NCI-H1694 (cell line): ENCODE measurements around the gene ZNF385C.
A peak's percentile ranks its signal among the peaks of the same experiment; 100 is the strongest.

Experiments
- DNase-seq: peaks from one replicate; lab custom pipeline; 2025; lab: John Stamatoyannopoulos, UW

The ZNF385C gene

DNA sequence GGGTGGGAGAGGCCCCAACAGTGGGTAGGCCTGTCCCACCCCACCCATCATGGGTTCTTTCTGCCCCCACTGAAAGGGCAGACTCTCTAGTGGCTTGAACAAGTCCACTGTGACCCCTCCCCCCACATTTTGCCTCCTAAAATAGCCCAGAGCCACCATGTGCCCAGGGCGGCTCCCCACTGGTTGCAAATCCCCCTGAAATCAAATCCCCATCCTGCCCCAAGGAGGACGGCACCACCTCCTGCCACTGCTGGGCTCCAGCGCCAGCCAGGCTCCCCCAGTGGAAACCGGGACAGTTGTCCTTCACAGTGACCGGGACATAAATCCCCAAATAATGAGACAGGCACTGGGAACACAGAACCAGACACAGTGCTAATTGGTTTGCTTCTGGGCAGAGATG lies 20.5 kb downstream of the ZNF385C start:
- no peak for DNase-seq

DNA sequence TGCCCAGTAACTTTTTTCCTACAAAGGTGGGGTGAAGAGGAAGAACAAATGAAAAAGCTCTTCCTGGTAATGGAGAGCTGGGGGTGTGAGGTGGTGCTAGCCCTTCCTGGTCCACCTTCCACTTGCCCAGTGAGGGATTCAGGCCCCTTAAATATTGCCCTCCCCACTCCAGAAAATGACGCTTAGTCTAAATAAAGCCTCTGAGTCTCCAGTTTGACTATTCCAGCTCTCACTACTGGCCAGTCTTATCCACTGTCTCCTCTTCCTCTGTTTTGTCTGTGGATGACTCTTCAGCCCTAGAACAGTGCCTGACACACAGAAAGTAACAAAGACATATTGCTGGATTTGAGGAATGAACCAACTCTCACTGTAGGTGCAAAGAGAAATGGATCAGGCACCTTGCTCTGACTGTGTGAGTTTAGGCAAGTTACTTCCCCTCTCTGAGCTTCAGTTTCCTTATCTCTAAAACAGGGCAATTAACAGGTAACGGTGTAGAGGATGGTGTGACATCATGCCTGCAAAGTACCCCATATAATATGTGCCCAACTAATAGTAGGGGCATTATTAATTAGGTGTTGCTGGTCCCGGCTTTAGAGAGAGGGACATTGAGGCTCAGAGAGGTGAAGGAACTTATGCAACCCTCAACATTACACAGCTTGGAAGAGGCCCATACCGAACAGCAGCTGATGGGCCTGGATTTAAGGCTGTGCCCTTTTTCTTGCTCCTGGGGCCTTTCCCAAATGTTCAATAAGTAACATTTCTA lies 21.3 kb downstream of the ZNF385C start:
- DNase-seq = no peak

DNA sequence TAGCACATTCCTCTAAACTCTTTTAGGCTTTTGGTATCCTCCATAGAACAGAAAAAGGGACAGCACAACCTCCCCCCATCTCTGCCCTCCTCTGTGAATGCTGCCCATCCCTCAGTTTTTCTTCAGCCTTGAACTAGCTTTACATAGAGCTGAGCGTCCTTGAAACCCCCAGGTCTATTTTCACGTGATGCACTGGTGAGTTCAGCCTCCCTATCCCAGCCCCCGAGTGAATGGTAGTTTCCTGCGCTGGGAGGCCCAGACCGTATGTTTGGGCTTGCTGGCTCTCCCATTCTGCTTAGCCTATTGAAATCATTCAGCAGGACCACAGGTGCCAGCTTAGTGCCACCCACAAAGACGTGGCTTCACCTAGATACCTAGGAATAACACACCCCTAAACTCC lies 22.5 kb downstream of the ZNF385C start:
- no peak for DNase-seq

DNA sequence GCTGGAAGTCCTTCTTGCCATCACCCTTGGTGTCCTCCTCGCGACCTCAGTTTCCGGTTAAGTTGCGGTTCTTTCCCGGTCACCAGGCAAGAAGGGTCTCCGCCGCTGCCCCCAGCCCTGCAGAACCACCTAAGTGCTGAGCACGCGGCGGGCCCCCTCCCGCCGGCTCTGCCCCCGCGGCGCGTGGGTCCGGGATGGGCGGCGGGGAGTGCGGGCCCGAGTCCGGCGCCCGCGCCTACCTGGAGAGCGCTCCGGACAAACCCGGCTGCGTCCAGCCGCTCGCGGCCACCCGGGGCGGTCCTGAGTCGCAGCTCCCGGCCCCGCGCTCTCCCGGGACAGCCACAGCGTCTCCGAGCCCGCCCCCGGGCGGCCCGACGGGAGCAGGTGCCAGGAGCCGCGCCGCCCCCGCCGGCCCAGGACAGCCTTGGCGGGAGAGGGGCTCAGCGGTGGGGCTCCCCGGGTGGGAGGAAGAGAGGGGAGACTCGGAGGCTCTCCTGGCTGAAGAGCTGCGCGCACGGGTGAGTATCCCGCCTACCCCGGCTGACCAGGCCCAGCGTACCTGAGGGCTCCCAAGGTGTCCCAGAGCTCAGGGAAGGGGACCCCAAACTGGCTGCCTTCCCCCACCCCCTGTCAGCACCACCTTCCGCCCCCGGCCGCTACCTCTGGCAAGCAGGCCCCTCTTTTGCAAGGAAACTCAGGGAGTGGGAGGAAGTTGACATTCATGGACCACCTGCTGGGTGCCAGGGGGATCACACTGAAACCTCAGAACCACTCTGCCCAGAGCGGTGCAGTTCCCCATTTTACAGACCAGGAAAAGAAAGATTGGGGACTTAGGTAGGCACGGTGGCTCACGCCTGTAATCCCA lies 25.7 kb downstream of the ZNF385C start:
- DNase-seq = no peak

DNA sequence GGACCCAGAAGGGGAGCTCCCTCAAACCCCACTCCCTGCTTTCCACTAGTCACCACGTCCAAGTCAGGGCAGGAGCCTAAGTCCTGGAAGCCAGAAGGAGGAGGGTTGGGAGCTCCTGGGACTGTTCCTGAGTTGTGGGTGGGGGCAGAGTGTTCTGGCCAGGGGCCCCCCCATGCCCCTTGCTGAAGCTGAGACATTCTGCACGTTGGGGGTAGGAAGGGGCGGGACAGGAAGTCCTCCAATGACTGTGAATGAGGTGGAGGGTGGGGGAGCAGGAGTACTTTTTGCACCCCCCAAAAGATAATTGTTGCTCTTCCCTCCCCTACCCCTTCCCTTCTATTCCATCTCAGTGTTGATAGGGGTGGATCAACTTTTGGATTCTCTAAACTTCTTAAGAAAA lies 26.5 kb downstream of the ZNF385C start:
- DNase-seq = no peak

DNA sequence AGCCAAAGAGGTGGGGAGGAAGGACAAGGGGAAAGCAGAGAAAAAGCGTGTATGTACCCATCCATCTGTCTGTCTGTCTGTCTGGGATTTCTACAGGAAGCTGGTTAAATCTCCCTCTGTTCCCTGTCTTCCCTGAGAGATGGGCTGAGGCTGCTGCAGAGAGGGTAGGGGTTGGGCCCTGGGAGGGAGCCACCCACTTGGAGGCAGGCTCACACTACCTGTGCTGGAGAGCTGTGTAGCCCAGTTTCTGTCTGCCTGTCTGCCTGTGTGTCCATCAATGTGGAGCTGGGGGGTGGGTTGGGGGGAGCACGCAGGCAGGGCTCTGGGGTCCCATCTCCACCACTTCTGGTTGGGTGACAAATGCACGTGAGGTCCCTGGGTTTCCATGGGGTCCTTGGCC lies 29.3 kb downstream of the ZNF385C start:
- DNase-seq = no peak

DNA sequence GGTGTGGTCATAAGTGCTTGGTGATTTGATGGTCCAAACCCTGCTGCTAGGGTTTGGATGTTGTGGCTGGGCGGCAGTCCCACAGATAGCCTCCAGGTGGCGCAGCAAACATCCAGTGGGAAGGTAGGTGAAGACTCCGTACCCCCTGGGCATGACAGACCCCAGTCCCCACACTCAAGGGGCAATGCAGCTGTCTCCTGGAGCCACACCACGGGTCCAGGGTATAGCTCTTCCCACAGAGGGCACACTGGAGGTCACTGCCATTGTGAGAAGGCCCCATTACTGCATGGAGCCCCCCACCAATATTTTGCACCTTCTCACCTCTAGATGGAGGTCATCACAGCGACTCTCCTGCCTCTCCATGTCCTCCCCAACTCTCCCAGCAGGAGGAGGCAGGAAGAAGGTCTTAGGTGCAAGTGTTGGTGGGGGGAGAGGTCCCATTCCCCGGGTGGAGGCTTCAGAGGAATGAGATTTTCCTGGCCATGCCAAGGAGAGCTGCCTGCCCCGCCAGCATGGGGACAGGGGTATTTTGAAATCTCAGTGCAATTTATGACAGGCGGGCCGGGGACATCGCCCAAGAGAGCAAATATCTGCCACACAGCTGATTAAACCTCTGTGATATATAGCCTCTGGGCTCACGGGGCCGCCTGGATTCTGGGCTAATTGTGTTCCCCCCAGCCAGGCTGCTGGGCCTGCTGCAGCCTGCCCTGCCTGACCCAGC lies 30.7 kb downstream of the ZNF385C start:
- peak; percentile 68 for DNase-seq

DNA sequence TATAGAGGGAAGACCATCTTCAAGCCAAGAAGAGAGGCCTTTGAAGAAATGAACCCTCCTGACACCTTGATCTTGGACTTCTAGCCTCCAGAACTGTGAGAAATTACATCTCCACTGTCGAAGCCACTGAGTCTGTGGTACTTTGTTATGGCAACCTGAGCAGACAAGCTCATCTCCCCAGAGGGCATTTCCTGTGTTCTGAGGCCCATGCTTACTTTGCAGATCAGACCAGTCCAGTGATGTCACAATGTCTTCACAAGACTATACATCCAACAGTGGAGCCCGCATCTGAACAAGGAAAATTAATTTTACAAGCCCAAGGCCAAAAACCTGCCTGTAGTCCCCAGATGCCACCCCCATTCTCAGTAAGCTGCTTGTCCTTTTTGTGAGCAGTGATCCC lies 33.1 kb downstream of the ZNF385C start:
- no peak for DNase-seq

DNA sequence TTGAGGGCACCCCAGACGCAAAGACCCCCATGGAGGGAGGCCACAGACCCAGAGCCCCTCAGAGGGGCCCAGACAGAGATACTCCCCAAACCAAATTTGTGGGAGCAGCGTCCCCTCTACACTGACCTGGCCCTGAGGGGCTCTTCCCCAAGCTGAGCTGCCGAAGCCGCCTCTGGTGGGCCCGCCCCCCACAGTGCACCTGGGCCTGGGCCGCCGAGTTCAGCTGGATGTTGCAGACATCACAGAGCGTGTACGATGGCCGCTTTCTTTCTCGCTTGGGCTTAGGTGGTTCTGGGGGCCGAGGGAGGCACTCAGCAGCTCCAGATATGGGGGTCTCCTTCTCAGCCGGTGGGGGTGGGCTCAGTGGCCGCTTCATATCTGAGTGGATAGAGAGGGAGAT lies 35.6 kb downstream of the ZNF385C start:
- DNase-seq = no peak

DNA sequence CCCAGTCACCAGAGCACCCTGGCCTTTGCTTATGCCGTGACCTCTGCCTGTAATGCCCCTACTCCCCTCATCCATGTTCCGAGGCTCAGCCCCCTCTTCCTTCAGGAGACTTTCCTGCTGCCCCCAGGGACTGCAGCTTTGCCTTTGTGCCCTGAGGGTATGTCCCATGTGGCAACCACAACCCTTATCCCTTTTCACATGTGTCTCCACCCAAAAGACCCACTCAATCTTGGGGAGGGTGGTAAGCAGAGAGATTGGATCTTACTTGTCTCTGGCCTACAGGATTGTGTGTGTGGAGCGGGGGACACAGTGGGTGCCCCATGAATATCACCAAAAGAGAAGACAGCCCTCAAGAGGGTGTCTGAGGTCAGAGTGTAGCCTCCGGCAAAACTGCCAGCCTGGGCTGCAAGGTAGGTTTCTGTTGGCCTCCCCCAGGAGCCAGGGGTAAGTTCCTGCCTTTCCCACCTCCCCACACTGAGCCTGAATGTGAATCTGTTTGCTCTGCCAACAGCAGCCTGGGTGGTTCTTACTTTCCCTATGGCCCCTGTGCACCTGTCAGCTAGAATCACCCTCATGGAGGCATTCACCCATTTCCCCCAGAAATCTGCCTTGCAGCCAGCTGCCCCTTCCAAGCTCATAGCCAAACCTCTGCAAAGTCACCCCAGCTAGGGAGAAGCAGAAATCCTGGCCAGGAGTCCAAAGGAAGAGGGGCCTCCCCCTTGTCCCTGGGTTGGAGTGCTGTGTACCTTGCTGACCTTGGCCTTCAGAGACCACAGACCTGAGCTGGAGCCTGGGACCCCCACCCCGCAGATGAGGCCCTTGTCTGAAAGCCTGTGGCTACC lies 36.4 kb downstream of the ZNF385C start:
- DNase-seq = peak; percentile 40

DNA sequence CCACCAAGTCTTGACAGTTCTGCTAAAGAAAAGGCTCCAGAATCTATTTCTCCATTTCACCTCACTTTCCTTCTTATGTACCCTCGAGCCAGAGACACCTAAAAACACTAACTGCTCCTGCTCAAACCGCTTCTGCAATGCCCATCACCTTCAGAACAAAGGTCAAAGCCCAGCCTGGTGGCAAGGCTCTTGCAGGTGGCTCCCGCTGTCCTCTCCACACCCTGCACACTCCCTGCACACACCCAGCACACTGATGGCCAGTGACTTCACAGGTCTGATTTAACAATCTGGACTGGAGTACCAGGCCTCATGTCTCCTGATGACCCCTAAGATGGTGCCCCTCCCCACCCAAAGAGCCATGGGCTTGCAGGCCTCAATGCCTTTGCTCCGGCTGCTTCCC lies 38.0 kb downstream of the ZNF385C start:
- no peak for DNase-seq

DNA sequence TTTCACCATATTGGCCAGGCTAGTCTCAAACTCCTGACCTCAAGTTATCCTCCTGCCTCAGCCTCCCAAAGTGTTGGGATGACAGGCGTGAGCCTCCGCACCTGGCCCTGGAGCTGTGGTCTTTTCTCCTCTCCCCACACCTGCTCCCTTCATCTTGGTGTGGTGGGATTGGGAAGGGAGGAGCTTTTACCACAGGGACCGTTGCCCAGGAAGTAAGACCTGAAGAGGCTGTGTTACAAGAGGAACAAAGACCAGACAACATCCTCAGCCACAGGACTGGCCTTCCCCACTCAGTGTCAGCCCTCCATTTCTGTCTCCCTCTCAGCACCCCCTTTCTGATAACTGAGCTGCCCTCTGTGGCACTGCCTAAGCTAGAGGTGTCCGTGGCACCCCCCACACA lies 38.5 kb downstream of the ZNF385C start:
- no peak for DNase-seq

DNA sequence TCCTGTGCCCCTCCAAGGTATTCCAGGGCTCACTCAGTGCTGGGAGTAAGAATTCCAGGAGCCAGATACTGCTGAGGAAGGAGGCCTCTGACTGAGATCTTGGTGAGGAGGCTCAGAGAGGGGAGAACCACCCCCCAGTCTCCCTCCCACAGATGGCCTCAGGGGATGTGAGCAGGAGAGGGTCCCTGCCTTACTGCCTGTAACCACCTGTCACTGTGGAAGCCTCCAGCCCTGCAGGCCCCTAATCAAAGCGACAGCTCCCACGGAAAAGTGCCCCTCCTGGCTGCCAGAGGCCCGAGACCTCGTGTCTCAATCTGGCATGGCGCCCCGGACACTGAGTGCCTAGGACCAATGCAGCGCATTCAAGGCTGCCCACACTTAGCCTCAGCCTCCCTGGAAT lies 40.2 kb downstream of the ZNF385C start:
- DNase-seq = no peak

DNA sequence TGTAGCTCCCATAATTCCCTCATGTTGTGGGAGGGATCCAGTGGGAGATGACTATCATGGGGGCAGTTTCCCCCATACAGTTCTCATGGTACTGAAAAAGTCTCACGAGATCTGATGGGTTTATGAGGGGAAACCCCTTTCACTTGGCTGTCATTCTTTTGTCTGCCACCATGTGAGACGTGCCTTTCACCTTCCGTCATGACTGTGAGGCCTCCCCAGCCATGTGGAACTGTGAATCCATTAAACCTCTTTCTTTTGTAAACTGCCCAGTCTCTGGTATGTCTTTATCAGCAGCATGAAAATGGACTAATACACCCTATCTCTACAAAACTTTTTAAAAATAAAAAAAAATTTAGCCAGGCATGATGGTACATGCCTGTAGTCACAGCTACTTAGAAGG lies 41.6 kb downstream of the ZNF385C start:
- no peak for DNase-seq

DNA sequence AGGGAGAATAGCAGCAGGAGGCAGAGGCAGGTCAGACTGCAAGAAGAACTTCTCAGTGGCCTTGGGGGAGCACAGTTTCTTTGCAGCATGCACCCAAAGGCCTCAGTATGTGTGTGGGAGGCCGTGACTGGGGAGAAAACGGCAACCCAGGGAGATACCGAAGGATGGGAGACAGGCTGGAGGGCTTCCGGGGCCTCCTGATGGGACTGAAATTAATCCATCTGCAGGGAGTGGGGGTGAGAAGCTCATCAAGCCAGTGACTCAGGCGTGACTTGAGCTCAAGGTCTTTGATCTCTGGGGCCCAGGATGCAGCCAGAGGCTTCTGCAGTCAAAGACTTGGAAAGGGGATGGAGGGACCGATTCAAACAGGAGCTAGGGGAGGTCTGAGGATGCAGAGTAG lies 42.8 kb downstream of the ZNF385C start:
- no peak for DNase-seq

DNA sequence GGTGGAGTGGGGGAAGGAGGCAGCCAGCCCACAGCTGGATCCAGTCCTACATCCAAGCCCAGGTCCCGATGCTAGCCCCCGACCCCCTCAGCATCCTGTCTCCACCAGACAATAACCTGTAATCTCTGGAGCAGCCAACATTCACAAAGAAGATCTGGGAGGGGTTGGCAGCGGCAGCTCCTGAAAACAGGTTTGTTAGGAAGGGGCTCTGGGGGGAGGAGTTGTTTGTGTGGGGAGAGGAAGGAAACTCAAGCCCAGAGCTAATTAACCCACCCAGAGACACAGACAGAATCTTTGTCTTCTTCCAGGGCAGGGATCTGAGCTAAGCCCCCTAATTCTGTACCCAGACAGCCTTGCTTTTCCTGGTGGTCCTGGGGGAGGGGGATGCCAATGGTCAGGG lies 43.2 kb downstream of the ZNF385C start:
- DNase-seq = no peak

DNA sequence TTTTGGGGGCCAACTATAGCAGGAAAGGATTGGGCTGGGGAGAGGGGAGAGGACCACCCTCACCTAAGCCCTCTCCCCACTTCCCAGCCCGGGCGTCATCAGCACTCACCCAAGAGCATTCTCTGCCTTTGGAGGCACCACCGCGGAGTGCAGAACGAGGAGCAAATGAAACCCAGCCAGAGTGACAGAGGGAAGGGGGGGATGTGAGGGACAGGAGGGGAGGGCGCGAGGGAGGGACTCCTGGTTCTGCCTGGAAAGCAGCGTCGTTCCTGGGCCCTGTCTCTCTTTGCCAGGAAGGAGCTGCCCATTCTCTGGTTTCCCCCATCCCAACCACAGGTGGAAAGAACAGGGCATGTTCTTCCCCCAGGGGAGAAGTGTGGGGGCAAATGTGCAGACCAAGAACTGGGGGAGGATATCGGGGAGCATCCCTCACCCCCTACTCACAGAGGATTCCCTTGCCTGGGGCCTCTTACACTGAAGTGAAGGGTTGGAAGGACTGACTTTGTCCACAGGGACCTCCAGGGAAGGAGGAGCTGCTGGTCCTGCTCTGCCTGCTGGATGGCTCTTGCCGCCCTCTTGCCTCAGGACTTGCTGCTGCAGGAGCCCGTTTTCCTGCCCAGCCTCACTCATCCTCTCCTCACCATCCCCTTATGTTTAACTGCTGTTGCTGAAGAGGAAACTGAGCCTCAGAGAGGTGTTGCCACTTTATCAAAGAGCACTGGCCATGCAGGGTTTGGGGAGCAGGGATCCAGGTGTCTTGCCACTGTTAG lies 44.4 kb downstream of the ZNF385C start:
- DNase-seq = no peak

DNA sequence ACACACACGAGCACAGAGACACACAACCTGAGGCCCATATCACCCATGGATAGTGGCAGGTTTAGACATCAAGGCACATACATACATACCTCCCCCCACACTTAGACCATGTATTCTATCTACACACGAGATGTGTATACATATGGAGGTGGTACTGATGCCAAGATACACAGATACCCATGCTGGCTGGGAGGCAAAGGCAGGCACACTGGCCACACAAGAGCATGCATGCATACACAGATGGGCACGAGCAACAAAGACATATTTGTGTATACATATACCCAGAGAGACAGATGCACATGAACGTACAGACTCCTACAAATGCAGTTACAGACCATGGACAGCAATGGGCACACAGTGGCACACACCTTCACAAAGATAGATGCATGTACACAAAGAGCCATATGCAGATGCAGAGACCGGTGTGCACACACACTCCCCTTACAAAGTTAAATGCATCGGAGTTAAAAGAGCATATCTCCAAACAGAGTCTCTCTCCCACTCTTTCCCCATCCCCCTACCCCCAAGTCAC lies 45.9 kb downstream of the ZNF385C start:
- no peak for DNase-seq

DNA sequence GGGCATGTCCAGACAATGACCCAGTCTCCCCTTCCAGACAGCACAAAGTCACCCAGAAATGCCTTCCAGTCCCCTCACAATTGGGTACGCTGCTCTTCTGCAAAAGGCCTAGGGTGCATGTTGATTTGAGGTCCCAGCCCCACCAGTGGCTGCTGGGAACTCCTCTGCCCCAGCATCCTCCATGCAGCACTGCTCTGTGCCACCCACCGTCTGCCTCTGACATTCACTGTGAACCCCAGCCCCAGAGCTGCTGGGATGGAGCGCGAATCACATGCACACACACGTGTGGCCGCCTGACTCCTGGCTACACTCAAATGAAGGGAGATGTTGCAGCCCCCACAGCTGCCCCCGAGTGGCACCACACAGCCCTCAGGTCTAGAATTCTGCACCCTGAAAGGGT lies 46.6 kb downstream of the ZNF385C start:
- no peak for DNase-seq

DNA sequence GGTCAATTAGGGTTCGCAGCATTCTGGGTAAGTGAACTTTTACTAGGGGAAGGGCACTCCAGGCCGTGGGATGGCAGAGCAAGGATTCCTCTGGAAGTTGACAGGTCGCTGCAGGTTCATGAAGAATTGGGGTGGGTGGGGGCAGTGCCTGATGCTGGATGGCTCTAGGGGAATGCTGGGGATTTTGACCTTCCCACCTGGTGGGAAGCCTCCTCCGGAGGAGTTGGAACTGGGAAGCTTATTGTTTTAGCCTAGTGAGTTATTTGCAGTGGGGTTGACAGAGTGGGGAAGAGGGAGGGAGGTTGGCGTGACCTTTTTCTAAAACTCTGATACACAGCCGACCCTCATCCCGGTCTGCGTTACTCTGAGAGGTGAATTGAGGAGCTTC lies 47.3 kb downstream of the ZNF385C start:
- DNase-seq = no peak
